ENCODE results near the gene BCR. TPM values are rescaled to one million over a fixed set of nuclear protein-coding genes. Genes with fewer than 3 reads are reported as not detected.
A peak's percentile ranks its signal among the peaks of the same experiment; 100 is the strongest.

Gene BCR
- total and polyA plus RNA-seq, 2 donors (not counting 1 experiment from before 2014, with no cell fraction given) = 15.7 to 66.6 TPM

DNA sequence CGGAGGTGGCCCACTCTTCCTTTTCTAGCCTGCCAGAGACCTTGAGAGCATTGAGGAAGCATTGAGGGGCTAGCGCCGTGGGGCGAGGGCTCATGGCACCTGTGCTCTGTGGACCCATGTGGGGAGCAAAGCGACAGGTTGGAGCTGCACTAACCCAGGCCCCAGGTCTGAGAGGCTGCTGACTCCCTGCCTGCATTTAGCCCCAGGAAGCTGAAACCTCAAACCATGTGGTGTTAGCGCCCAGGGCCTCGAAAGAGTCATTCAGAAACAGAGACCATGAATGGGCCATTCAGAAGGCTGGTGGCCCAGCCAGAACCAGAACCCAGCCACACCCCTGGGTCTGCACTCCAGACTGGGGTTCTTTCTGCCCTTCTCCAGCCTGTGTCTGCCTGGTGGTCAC is 88.6 kb downstream of the BCR start:
- Histone ChIP-seq H3K4me3 (replicated peaks in 1 of 4; ENCODE audit: control extremely low read depth in 1 of 4, insufficient read depth in 1 of 4, low read depth in 3 of 4, low read length in 4 of 4) (no peak overlapping the region), H3K79me2 (ENCODE audit: control insufficient read depth, insufficient read depth, low read length) (no peaks in the 10 kb centered on the region), H3K9me3 (ENCODE audit: control insufficient read depth, insufficient read depth, low read depth, low read length) (no peaks in the 10 kb centered on the region), H4K20me1 (ENCODE audit: control insufficient read depth, extremely low read depth, insufficient read depth, low read length) (no peaks in the 10 kb centered on the region), H3K27ac (ENCODE audit: insufficient read depth, low read length) (no peak overlapping the region), H2AFZ (ENCODE audit: low read length) (no peak overlapping the region), H3K4me2 (ENCODE audit: extremely low read depth, insufficient read depth, low read length) (no peak overlapping the region), H3K4me1 (ENCODE audit: control insufficient read depth, extremely low read depth, insufficient read depth, low read length) (no peaks in the 10 kb centered on the region), H3K36me3 (ENCODE audit: control insufficient read depth, insufficient read depth, low read length) (peaks cover 11% of the 10 kb centered on the region), H3K27me3 (ENCODE audit: control insufficient read depth, insufficient read depth, low read length) (no peaks in the 10 kb centered on the region), H3K9ac (ENCODE audit: insufficient read depth, low read length) (no peak overlapping the region)
- no peak for TF ChIP-seq EZH2 (IDR thresholded peaks at IDR 0.05; ENCODE audit: low read length, missing control alignments)
- TF ChIP-seq, protein P1, sequence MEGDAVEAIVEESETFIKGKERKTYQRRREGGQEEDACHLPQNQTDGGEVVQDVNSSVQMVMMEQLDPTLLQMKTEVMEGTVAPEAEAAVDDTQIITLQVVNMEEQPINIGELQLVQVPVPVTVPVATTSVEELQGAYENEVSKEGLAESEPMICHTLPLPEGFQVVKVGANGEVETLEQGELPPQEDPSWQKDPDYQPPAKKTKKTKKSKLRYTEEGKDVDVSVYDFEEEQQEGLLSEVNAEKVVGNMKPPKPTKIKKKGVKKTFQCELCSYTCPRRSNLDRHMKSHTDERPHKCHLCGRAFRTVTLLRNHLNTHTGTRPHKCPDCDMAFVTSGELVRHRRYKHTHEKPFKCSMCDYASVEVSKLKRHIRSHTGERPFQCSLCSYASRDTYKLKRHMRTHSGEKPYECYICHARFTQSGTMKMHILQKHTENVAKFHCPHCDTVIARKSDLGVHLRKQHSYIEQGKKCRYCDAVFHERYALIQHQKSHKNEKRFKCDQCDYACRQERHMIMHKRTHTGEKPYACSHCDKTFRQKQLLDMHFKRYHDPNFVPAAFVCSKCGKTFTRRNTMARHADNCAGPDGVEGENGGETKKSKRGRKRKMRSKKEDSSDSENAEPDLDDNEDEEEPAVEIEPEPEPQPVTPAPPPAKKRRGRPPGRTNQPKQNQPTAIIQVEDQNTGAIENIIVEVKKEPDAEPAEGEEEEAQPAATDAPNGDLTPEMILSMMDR (conservative IDR thresholded peaks at IDR 0.05 in 1 of 2, IDR thresholded peaks at IDR 0.05 in 1 of 2; ENCODE audit: low read depth in 1 of 2, low read length in 2 of 2) = no peak
- DNase-seq (ENCODE audit: low read depth in 2 of 2) = no peak

DNA sequence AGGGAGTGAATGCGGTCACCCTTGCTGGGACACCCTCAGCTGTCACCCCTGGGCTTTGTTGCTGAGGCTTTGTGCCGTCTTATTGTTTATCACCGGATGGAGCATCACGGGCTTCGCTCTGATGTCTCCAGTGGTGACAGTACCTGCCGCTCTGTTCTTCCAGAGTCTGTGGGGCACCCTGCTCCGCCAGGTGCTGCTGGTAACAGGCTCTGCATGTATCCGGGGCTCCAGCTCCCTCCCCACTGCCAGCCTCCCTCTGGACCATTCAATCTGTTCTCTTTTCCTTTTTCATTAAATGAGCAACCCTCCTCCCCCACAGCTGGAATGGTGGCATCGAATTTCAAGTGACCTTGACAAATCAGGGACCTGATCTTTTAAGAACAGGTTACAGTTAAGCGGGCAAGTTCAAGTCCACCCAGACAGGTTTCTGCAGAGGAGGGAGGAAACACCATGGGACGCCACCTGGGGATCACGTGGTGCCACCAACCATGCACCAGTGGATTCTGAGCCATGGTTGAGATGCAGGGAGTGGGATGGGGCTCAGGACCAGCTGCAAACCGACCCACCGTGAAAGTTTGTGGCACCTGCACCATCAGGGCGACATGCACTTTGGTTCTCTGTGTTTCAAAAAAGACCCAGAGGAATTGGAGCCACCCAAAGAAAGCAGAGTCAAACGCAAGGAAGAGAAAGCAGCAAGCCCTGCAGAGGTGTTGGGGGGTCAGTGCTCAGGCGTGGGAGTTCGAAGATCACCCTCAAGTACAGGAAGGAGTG is 89.3 kb downstream of the BCR start:
- DNase-seq (ENCODE audit: low read depth in 2 of 2) = no peak
- no peak overlapping the region for H2AFZ ChIP-seq (ENCODE audit: low read length)
- TF ChIP-seq, protein P1 (conservative IDR thresholded peaks at IDR 0.05 in 1 of 2, IDR thresholded peaks at IDR 0.05 in 1 of 2; ENCODE audit: low read depth in 1 of 2, low read length in 2 of 2) = no peak
- TF ChIP-seq EZH2 (IDR thresholded peaks at IDR 0.05; ENCODE audit: low read length, missing control alignments) = no peak
- H3K4me2 ChIP-seq (ENCODE audit: extremely low read depth, insufficient read depth, low read length) = no peak overlapping the region
- no peaks in the 10 kb centered on the region for H3K4me1 ChIP-seq (ENCODE audit: control insufficient read depth, extremely low read depth, insufficient read depth, low read length)
- H3K4me3 ChIP-seq (replicated peaks in 1 of 4; ENCODE audit: control extremely low read depth in 1 of 4, insufficient read depth in 1 of 4, low read depth in 3 of 4, low read length in 4 of 4) = no peak overlapping the region
- no peaks in the 10 kb centered on the region for H4K20me1 ChIP-seq (ENCODE audit: control insufficient read depth, extremely low read depth, insufficient read depth, low read length)
- no peaks in the 10 kb centered on the region for H3K27me3 ChIP-seq (ENCODE audit: control insufficient read depth, insufficient read depth, low read length)
- H3K27ac ChIP-seq (ENCODE audit: insufficient read depth, low read length) = no peak overlapping the region
- H3K36me3 ChIP-seq (ENCODE audit: control insufficient read depth, insufficient read depth, low read length) = peaks cover 11% of the 10 kb centered on the region
- no peaks in the 10 kb centered on the region for H3K9me3 ChIP-seq (ENCODE audit: control insufficient read depth, insufficient read depth, low read depth, low read length)
- H3K9ac ChIP-seq (ENCODE audit: insufficient read depth, low read length) = no peak overlapping the region
- H3K79me2 ChIP-seq (ENCODE audit: control insufficient read depth, insufficient read depth, low read length) = no peaks in the 10 kb centered on the region

DNA sequence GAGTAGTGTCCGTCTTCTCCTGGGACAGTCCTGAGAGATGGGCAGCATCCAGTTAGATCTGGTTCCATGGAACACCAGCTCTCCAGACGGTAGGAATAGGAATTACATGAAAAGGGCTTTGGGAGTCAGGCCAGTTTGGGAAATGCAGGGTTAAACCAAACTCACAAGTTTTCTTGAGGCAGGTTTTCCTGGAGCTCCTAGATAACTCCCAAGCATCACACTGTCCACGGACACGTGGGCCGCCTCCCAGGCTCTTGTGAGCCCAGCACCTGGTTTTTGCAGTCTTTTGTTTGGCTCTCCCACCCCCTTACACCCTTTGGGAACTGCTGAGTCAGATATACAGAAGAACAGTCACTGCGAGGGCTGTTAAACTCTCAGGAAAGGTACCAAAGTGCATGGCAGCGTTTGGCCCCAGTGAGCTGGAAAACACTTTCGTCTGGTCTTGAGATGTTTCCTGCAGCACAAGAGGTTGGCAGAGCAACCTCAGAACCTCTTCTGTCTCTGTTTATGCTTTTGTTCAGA is 90.0 kb downstream of the BCR start:
- peaks cover 14% of the 10 kb centered on the region for H3K36me3 ChIP-seq (ENCODE audit: control insufficient read depth, insufficient read depth, low read length)
- no peak overlapping the region for H3K4me3 ChIP-seq (replicated peaks in 1 of 4; ENCODE audit: control extremely low read depth in 1 of 4, insufficient read depth in 1 of 4, low read depth in 3 of 4, low read length in 4 of 4)
- H3K27me3 ChIP-seq (ENCODE audit: control insufficient read depth, insufficient read depth, low read length) = no peaks in the 10 kb centered on the region
- no peak overlapping the region for H3K27ac ChIP-seq (ENCODE audit: insufficient read depth, low read length)
- H3K79me2 ChIP-seq (ENCODE audit: control insufficient read depth, insufficient read depth, low read length) = no peaks in the 10 kb centered on the region
- DNase-seq (ENCODE audit: low read depth in 2 of 2) = peak in 1 of 2 donors; percentile 27
- H3K9me3 ChIP-seq (ENCODE audit: control insufficient read depth, insufficient read depth, low read depth, low read length) = no peaks in the 10 kb centered on the region
- TF ChIP-seq, protein P1 (conservative IDR thresholded peaks at IDR 0.05 in 1 of 2, IDR thresholded peaks at IDR 0.05 in 1 of 2; ENCODE audit: low read depth in 1 of 2, low read length in 2 of 2) = peak in 1 of 2 donors; percentile 54
- TF ChIP-seq EZH2 (IDR thresholded peaks at IDR 0.05; ENCODE audit: low read length, missing control alignments) = no peak
- H3K4me1 ChIP-seq (ENCODE audit: control insufficient read depth, extremely low read depth, insufficient read depth, low read length) = no peaks in the 10 kb centered on the region
- H2AFZ ChIP-seq (ENCODE audit: low read length) = no peak overlapping the region
- H3K4me2 ChIP-seq (ENCODE audit: extremely low read depth, insufficient read depth, low read length) = no peak overlapping the region
- H3K9ac ChIP-seq (ENCODE audit: insufficient read depth, low read length) = no peak overlapping the region
- no peaks in the 10 kb centered on the region for H4K20me1 ChIP-seq (ENCODE audit: control insufficient read depth, extremely low read depth, insufficient read depth, low read length)
